ENCODE results near the gene C4A. TPM values are rescaled to one million over a fixed set of nuclear protein-coding genes. Genes with fewer than 3 reads are reported as not detected.
"Not testable (repeated sequence)": the region's sequence is repeated elsewhere in the genome, so short reads cannot be mapped to it uniquely, and the experiment has no call there.

The C4A gene
- polyA plus RNA-seq, 1 donor (not counting 4 experiments of a cell fraction or from before 2014, with no cell fraction given) = 1.2 TPM

GRCh38 chr6:32047539-32047854 is 65.6 kb downstream of the C4A start:
- Histone ChIP-seq H3K9me3 (ENCODE audit: control insufficient read depth, low read depth, low read length) (no peaks in the 10 kb centered on the region), H3K4me3 (ENCODE audit: control insufficient read depth in 2 of 3, extremely low read depth in 1 of 3, insufficient read depth in 2 of 3, low read depth in 1 of 3, low read length in 3 of 3) (no peak overlapping the region), H3K36me3 (ENCODE audit: control insufficient read depth in 2 of 2, extremely low read depth in 1 of 2, insufficient read depth in 2 of 2, low read length in 2 of 2) (no peaks in the 10 kb centered on the region), H3K9ac (ENCODE audit: control insufficient read depth, extremely low read depth, insufficient read depth, low read length) (no peak overlapping the region), H2AFZ (ENCODE audit: control insufficient read depth, low read length) (no peak overlapping the region), H3K9me1 (ENCODE audit: control insufficient read depth, extremely low read depth, insufficient read depth, low read length) (no peaks in the 10 kb centered on the region), H4K20me1 (ENCODE audit: control insufficient read depth, extremely low read depth, insufficient read depth, low read length) (no peaks in the 10 kb centered on the region), H3K4me1 (ENCODE audit: control insufficient read depth, extremely low read depth, insufficient read depth, low read length) (peaks cover 7% of the 10 kb centered on the region), H3K79me2 (ENCODE audit: control insufficient read depth, insufficient read depth, low read length) (no peaks in the 10 kb centered on the region), H3K27me3 (ENCODE audit: control insufficient read depth, extremely low read depth, insufficient read depth, low read length) (peaks cover 8% of the 10 kb centered on the region), H3K4me2 (ENCODE audit: control insufficient read depth, extremely low read depth, insufficient read depth, low read depth, low read length) (no peak overlapping the region), H3K27ac (ENCODE audit: control insufficient read depth, insufficient read depth, low read length) (no peak overlapping the region)
- DNase-seq (ENCODE audit: low read depth, low spot score) = no peak
- FAIRE-seq = no peak
- dilution Hi-C loops (cut with MboI; ENCODE audit: extremely low pct_ligation_motif_present, low sequenced_read_pairs) = no loop called here
- no peak for TF ChIP-seq EZH2 (IDR thresholded peaks at IDR 0.05; ENCODE audit: low read length)
- TF ChIP-seq CTCF (optimal IDR thresholded peaks at IDR 0.05 in 1 of 3, IDR thresholded peaks at IDR 0.05 in 1 of 3, conservative IDR thresholded peaks at IDR 0.05 in 1 of 3; ENCODE audit: extremely low read depth in 1 of 3, insufficient read depth in 2 of 3, low read length in 3 of 3) = no peak

DNA sequence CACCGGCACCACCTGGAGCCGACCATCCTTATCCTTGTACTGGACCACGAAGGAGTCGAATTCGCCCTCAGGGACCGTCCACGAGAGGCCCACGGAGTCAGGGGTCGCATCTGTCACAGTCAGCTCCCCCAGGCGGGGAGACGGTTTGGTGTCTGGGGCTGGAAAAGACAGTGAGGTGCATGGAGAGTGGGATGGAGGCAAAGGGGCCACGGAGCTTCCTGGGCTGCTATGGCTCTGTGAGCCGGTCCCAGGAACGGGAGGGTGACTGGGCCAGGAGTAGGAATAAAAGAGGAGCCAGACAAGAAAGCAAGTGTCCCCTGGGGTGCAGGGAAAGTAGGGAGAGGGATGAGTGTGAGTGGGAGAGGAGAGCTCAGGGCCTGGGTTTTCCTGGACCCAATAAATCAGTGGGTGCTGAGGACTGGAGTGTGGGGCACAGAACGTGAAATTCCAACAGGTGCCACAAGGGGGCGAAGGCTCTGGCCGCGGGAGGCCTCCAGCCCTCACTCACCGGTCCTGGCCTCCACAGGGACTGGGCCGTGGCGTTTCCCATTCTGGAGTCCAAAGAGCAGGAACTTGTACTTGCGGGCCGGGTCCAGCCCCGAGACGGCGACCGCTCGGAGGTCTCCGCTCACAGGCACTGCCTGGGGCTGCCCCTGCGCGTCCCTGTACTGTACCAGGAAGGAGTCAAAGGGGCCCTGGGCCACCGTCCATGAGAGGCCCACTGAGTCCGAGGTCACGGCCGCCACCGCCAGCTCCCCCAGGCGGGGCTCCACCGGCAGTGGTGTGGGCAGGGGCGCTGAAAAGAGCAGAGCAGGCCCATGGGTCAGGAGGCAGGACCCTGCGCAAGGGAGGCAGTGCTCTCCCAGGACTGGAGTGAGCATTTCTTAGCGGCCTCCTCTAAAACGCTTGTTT is 66.3 kb downstream of the C4A start:
- H3K4me2 ChIP-seq (ENCODE audit: control insufficient read depth, extremely low read depth, insufficient read depth, low read depth, low read length) = no peak overlapping the region
- peaks cover 8% of the 10 kb centered on the region for H3K27me3 ChIP-seq (ENCODE audit: control insufficient read depth, extremely low read depth, insufficient read depth, low read length)
- H3K9ac ChIP-seq (ENCODE audit: control insufficient read depth, extremely low read depth, insufficient read depth, low read length) = no peak overlapping the region
- FAIRE-seq (peak; percentile 53), DNase-seq (ENCODE audit: low read depth, low spot score) (no peak)
- no peaks in the 10 kb centered on the region for H4K20me1 ChIP-seq (ENCODE audit: control insufficient read depth, extremely low read depth, insufficient read depth, low read length)
- TF ChIP-seq CTCF (optimal IDR thresholded peaks at IDR 0.05 in 1 of 3, IDR thresholded peaks at IDR 0.05 in 1 of 3, conservative IDR thresholded peaks at IDR 0.05 in 1 of 3; ENCODE audit: extremely low read depth in 1 of 3, insufficient read depth in 2 of 3, low read length in 3 of 3) (peak; percentile 71 to 90 (median 89)), EZH2 (IDR thresholded peaks at IDR 0.05; ENCODE audit: low read length) (no peak)
- no peak overlapping the region for H3K4me3 ChIP-seq (ENCODE audit: control insufficient read depth in 2 of 3, extremely low read depth in 1 of 3, insufficient read depth in 2 of 3, low read depth in 1 of 3, low read length in 3 of 3)
- H3K79me2 ChIP-seq (ENCODE audit: control insufficient read depth, insufficient read depth, low read length) = no peaks in the 10 kb centered on the region
- H3K4me1 ChIP-seq (ENCODE audit: control insufficient read depth, extremely low read depth, insufficient read depth, low read length) = peaks cover 7% of the 10 kb centered on the region
- dilution Hi-C loops (cut with MboI; ENCODE audit: extremely low pct_ligation_motif_present, low sequenced_read_pairs) = no loop called here
- no peaks in the 10 kb centered on the region for H3K9me1 ChIP-seq (ENCODE audit: control insufficient read depth, extremely low read depth, insufficient read depth, low read length)
- no peak overlapping the region for H2AFZ ChIP-seq (ENCODE audit: control insufficient read depth, low read length)
- H3K27ac ChIP-seq (ENCODE audit: control insufficient read depth, insufficient read depth, low read length) = no peak overlapping the region
- H3K9me3 ChIP-seq (ENCODE audit: control insufficient read depth, low read depth, low read length) = no peaks in the 10 kb centered on the region
- no peaks in the 10 kb centered on the region for H3K36me3 ChIP-seq (ENCODE audit: control insufficient read depth in 2 of 2, extremely low read depth in 1 of 2, insufficient read depth in 2 of 2, low read length in 2 of 2)

DNA sequence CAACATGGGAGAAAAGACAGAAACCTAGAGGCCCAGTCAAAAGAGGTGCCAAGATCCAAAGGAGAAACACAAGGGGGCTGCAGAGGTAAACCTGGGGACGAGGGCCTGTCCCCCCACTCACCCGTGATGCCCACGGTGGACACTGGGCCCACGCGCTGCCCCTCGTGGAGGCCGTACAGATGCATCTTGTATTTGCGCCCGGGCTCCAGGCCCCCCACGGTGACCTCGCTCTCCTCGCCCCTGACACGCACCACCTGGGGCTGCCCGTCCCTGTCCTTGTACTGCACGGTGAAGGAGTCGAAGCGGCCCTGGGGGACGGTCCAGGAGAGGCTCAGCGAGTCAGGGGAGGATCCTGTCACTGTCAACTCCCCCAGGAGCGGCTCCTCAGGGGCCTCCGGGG is 67.3 kb downstream of the C4A start:
- H2AFZ ChIP-seq (ENCODE audit: control insufficient read depth, low read length); H4K20me1 ChIP-seq (ENCODE audit: control insufficient read depth, extremely low read depth, insufficient read depth, low read length); H3K4me1 ChIP-seq (ENCODE audit: control insufficient read depth, extremely low read depth, insufficient read depth, low read length); H3K4me3 ChIP-seq (ENCODE audit: control insufficient read depth in 2 of 3, extremely low read depth in 1 of 3, insufficient read depth in 2 of 3, low read depth in 1 of 3, low read length in 3 of 3); H3K9me3 ChIP-seq (ENCODE audit: control insufficient read depth, low read depth, low read length); H3K27me3 ChIP-seq (ENCODE audit: control insufficient read depth, extremely low read depth, insufficient read depth, low read length); H3K79me2 ChIP-seq (ENCODE audit: control insufficient read depth, insufficient read depth, low read length); H3K4me2 ChIP-seq (ENCODE audit: control insufficient read depth, extremely low read depth, insufficient read depth, low read depth, low read length); H3K9ac ChIP-seq (ENCODE audit: control insufficient read depth, extremely low read depth, insufficient read depth, low read length); H3K36me3 ChIP-seq (ENCODE audit: control insufficient read depth in 2 of 2, extremely low read depth in 1 of 2, insufficient read depth in 2 of 2, low read length in 2 of 2); dilution Hi-C loops (cut with MboI; ENCODE audit: extremely low pct_ligation_motif_present, low sequenced_read_pairs); H3K9me1 ChIP-seq (ENCODE audit: control insufficient read depth, extremely low read depth, insufficient read depth, low read length); DNase-seq (ENCODE audit: low read depth, low spot score); H3K27ac ChIP-seq (ENCODE audit: control insufficient read depth, insufficient read depth, low read length); FAIRE-seq: not testable (repeated sequence)

DNA sequence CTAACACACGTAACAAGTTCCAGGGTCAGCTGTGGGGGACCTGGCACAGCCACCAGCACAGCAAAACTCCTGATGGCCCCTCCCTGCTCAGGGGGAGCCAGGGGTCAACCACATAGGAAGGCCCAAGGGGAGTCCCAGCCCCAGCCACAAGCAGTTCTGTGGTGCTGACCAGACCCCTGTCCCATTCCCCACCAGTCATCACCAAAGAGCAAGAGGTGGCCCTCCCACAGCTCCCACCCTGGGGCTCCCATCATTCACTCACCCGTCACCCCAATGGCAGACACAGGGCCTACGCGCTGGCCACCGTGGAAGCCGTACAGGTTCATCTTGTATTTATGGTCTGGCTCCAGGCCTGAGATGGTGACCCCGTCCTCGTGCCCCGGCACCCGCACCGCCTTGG is 67.9 kb downstream of the C4A start:
- H3K9me1 ChIP-seq (ENCODE audit: control insufficient read depth, extremely low read depth, insufficient read depth, low read length); H3K27ac ChIP-seq (ENCODE audit: control insufficient read depth, insufficient read depth, low read length); DNase-seq (ENCODE audit: low read depth, low spot score); H3K27me3 ChIP-seq (ENCODE audit: control insufficient read depth, extremely low read depth, insufficient read depth, low read length); H3K79me2 ChIP-seq (ENCODE audit: control insufficient read depth, insufficient read depth, low read length); H3K4me2 ChIP-seq (ENCODE audit: control insufficient read depth, extremely low read depth, insufficient read depth, low read depth, low read length); H3K36me3 ChIP-seq (ENCODE audit: control insufficient read depth in 2 of 2, extremely low read depth in 1 of 2, insufficient read depth in 2 of 2, low read length in 2 of 2); FAIRE-seq; H3K4me1 ChIP-seq (ENCODE audit: control insufficient read depth, extremely low read depth, insufficient read depth, low read length); H4K20me1 ChIP-seq (ENCODE audit: control insufficient read depth, extremely low read depth, insufficient read depth, low read length); dilution Hi-C loops (cut with MboI; ENCODE audit: extremely low pct_ligation_motif_present, low sequenced_read_pairs); H3K9ac ChIP-seq (ENCODE audit: control insufficient read depth, extremely low read depth, insufficient read depth, low read length); H3K4me3 ChIP-seq (ENCODE audit: control insufficient read depth in 2 of 3, extremely low read depth in 1 of 3, insufficient read depth in 2 of 3, low read depth in 1 of 3, low read length in 3 of 3); H3K9me3 ChIP-seq (ENCODE audit: control insufficient read depth, low read depth, low read length); H2AFZ ChIP-seq (ENCODE audit: control insufficient read depth, low read length): not testable (repeated sequence)
